OCI-LY3 (cell line): ENCODE data around the gene TTLL10.

Source experiments
- EZH2phosphoT487 ChIP-seq: fragments of 200-600 bp; shearing (Covaris generic); IDR thresholded peaks from 2 replicates; pipeline ENCODE4 v1.6.1; 2018; ENCODE audit warnings: antibody characterized with exemption, mixed run types, low read depth
- TF ChIP-seq, protein P1 (sequence below): fragments of 200-600, 300-600 bp; sonication (generic); IDR thresholded peaks from 2 replicates; pipeline ENCODE4 v1.5.1; 2014; ENCODE audit warnings: antibody characterized with exemption, low read length, low read depth

DNA sequence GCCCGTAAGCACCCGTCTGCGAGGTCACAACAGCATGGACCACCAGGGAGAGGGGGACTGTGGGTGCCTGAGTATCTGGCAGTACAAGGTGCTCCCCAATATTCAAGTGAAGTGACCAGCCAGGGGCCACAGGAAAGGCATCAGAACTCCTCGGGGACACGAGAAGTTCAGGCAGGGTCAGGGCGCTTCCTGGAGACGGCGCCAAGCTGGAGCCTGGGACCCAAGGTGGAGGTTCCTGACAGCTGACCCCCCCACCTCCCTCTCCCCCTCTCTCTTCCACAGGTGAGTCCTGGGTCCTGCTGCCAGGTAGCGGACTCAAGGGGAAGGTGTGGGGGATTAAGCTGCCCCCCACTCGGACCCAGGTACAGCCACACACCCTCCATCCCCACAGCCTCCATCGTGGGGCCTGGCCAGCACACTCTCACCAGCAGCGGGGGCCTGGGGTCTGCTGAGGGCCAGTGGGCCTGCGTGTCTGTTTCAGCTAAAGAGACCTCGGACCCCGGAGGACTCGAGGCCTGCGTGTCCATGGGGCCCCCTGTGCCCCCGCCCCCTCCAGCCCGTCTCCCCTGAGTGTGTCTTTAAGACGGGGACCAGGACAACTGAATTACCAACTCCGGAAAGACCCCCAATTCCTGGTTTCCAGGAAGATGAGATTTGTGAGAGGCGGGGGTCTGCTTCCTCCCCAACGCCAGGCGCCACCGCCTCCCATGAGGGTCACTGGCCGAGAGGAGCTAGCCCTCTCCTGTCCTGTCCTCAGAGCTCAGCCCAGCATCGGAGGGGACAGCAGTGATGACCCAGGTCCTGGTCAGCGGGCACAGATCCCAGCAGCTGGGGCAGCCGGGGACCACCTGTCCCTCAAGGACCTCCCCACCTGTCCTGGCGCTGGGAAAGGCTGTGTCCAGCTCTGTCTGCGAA lies 26.5 kb downstream of the TTLL10 start:
- no peak for TF ChIP-seq EZH2phosphoT487
- TF ChIP-seq, protein P1, sequence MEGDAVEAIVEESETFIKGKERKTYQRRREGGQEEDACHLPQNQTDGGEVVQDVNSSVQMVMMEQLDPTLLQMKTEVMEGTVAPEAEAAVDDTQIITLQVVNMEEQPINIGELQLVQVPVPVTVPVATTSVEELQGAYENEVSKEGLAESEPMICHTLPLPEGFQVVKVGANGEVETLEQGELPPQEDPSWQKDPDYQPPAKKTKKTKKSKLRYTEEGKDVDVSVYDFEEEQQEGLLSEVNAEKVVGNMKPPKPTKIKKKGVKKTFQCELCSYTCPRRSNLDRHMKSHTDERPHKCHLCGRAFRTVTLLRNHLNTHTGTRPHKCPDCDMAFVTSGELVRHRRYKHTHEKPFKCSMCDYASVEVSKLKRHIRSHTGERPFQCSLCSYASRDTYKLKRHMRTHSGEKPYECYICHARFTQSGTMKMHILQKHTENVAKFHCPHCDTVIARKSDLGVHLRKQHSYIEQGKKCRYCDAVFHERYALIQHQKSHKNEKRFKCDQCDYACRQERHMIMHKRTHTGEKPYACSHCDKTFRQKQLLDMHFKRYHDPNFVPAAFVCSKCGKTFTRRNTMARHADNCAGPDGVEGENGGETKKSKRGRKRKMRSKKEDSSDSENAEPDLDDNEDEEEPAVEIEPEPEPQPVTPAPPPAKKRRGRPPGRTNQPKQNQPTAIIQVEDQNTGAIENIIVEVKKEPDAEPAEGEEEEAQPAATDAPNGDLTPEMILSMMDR, result no peak
